LNCaP clone FGC (cell line): Measurements from ENCODE around the gene MAB21L1.

ENCODE experiments used
- DNase-seq: peaks from one replicate; pipeline ENCODE4 v3.0.0-alpha.2; 2011; ENCODE audit warnings: low read depth
- H3K4me3 ChIP-seq: 2 replicates; pipeline ENCODE4 v1.5.1; 2011; ENCODE audit warnings: mild to moderate bottlenecking, low read depth, low read length, control low read depth
- CTCF ChIP-seq: IDR thresholded peaks from 2 replicates; pipeline ENCODE4 v1.5.1; 2012; ENCODE audit warnings: mild to moderate bottlenecking; ENCODE audit not compliant: control insufficient read depth, insufficient read depth; ENCODE audit errors: extremely low read depth

MAB21L1 gene

GRCh38 chr13:35448465-35448864 is 28.0 kb downstream of the MAB21L1 start:
- no peak for TF ChIP-seq CTCF
- no peak overlapping the region for H3K4me3 ChIP-seq
- no peak for DNase-seq
